ENCODE measurements around the gene TXLNB. TPM values are rescaled to one million over a fixed set of nuclear protein-coding genes. Genes with fewer than 3 reads are reported as not detected.
"Not testable (repeated sequence)": the region's sequence is repeated elsewhere in the genome, so short reads cannot be mapped to it uniquely, and the experiment has no call there.

The TXLNB gene
- total and polyA plus RNA-seq, 4 donors, result 0.10 to 3.4 (median 1.1) TPM

DNA sequence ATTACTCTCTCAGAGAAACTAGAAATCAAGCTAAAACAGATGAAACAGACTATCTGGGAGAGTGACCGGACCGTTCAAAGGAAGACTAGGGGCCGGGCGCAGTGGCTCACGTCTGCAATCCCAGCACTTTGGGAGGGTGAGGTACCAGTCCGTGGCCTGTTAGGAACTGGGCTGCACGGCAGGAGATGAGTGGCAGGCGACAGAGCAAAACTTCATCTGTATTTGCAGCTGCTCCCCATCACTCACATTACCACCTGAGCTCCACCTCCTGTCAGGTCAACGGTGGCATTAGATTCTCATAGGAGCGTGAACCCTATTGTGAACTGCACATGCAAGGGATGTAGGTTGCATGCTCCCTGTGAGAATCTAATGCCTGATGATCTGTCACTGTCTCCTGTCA, 5.4 kb downstream of the TXLNB start:
- H3K9me3 ChIP-seq (ENCODE audit: control insufficient read depth, low read length); DNase-seq; H3K4me3 ChIP-seq (ENCODE audit: low read length in 2 of 2); ATAC-seq (ENCODE audit: low FRiP score); H3K27me3 ChIP-seq (ENCODE audit: control insufficient read depth in 1 of 2, insufficient read depth in 2 of 2, low read length in 1 of 2); H3K36me3 ChIP-seq (ENCODE audit: control insufficient read depth in 1 of 2, insufficient read depth in 2 of 2, low read length in 1 of 2); H3K4me1 ChIP-seq (ENCODE audit: control insufficient read depth in 1 of 2, insufficient read depth in 2 of 2, low read length in 2 of 2); intact Hi-C loops (cut with DNase I); H3K27ac ChIP-seq (ENCODE audit: low read depth in 1 of 2, low read length in 2 of 2): not testable (repeated sequence)
- WGBS, 2 donors, result 93 to 96% methylated on average over 10 of the region's 10 CpGs

DNA sequence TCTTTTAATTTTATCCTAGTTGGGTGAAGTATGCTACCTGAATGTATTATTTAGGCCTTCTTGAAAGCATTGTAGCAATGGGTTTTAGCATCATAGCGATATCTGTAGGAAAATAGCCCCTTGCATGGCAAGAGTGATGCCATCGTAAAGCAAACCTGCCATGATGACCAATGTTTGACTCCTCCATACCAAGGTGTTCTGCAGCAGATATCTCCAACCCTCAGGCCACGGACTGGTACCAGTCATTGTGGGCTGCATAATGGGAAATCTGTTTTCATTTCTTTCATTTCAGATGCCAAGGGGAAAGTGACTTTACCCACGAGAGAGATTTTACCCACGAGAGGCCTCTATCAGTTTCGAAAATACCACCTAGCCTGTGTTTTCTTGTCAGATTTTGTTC, 6.2 kb downstream of the TXLNB start:
- H3K4me1 ChIP-seq (ENCODE audit: control insufficient read depth in 1 of 2, insufficient read depth in 2 of 2, low read length in 2 of 2), result no peaks in the 10 kb centered on the region
- no peaks in the 10 kb centered on the region for H3K9me3 ChIP-seq (ENCODE audit: control insufficient read depth, low read length)
- H3K36me3 ChIP-seq (ENCODE audit: control insufficient read depth in 1 of 2, insufficient read depth in 2 of 2, low read length in 1 of 2), result no peaks in the 10 kb centered on the region
- intact Hi-C loops (cut with DNase I), result no loop called here
- DNase-seq (no peak), ATAC-seq (ENCODE audit: low FRiP score) (no peak)
- WGBS, 2 donors, result 76 to 80% methylated on average over 6 of the region's 6 CpGs
- H3K27me3 ChIP-seq (ENCODE audit: control insufficient read depth in 1 of 2, insufficient read depth in 2 of 2, low read length in 1 of 2), result no peaks in the 10 kb centered on the region
- H3K4me3 ChIP-seq (ENCODE audit: low read length in 2 of 2), result no peak overlapping the region
- no peak overlapping the region for H3K27ac ChIP-seq (ENCODE audit: low read depth in 1 of 2, low read length in 2 of 2)

DNA sequence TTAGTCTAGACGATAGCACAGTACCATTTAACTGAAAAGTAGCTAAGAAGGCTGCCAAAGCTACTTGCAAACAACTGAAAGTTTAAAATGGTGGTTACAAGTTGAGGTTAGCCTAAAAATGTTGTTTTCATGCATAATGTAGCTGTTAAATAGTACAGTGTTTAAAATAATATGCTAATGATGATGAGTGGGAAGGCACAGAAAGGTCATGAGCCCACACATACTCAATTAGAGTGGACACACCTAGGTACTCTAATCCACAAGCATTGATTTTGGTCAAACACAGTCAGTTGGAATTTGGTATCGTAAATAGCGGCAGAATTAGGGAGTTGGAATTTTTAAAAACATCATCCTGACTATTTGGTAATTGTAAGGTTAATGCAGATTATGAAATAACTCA, 7.0 kb downstream of the TXLNB start:
- Histone ChIP-seq H3K27ac (ENCODE audit: low read depth in 1 of 2, low read length in 2 of 2) (no peak overlapping the region), H3K4me3 (ENCODE audit: low read length in 2 of 2) (no peak overlapping the region), H3K9me3 (ENCODE audit: control insufficient read depth, low read length) (no peaks in the 10 kb centered on the region), H3K27me3 (ENCODE audit: control insufficient read depth in 1 of 2, insufficient read depth in 2 of 2, low read length in 1 of 2) (no peaks in the 10 kb centered on the region), H3K4me1 (ENCODE audit: control insufficient read depth in 1 of 2, insufficient read depth in 2 of 2, low read length in 2 of 2) (no peaks in the 10 kb centered on the region), H3K36me3 (ENCODE audit: control insufficient read depth in 1 of 2, insufficient read depth in 2 of 2, low read length in 1 of 2) (no peaks in the 10 kb centered on the region)
- DNase-seq, result no peak
- 95 to 97% methylated on average over 3 of the region's 3 CpGs for WGBS, 2 donors
- intact Hi-C loops (cut with DNase I), result no loop called here
- ATAC-seq (ENCODE audit: low FRiP score), result no peak

DNA sequence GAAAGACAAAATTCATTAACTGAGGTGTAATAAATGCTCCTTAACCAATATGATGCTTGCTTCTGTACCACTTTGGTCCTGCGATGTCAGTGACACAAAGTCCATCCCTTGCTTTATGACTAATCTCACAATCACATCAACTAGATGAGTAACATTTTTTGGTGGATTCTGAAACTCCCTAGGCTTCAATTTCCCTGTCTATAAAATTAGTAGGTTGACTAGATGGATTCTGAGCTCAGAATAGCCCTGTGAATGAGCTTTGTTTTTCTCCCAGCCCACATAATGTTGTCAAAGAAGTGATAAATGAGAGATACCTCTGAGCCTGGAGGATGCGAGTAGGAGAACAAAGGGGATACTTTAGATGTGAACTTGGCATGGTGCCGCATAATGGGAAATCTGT, 9.1 kb downstream of the TXLNB start:
- ATAC-seq (ENCODE audit: low FRiP score) (no peak), DNase-seq (no peak)
- Histone ChIP-seq H3K9me3 (ENCODE audit: control insufficient read depth, low read length) (no peaks in the 10 kb centered on the region), H3K4me3 (ENCODE audit: low read length in 2 of 2) (no peak overlapping the region), H3K4me1 (ENCODE audit: control insufficient read depth in 1 of 2, insufficient read depth in 2 of 2, low read length in 2 of 2) (no peaks in the 10 kb centered on the region), H3K36me3 (ENCODE audit: control insufficient read depth in 1 of 2, insufficient read depth in 2 of 2, low read length in 1 of 2) (no peaks in the 10 kb centered on the region), H3K27me3 (ENCODE audit: control insufficient read depth in 1 of 2, insufficient read depth in 2 of 2, low read length in 1 of 2) (no peaks in the 10 kb centered on the region), H3K27ac (ENCODE audit: low read depth in 1 of 2, low read length in 2 of 2) (no peak overlapping the region)
- intact Hi-C loops (cut with DNase I), result no loop called here
- WGBS, 2 donors, result 80 to 81% methylated on average over 3 of the region's 3 CpGs

DNA sequence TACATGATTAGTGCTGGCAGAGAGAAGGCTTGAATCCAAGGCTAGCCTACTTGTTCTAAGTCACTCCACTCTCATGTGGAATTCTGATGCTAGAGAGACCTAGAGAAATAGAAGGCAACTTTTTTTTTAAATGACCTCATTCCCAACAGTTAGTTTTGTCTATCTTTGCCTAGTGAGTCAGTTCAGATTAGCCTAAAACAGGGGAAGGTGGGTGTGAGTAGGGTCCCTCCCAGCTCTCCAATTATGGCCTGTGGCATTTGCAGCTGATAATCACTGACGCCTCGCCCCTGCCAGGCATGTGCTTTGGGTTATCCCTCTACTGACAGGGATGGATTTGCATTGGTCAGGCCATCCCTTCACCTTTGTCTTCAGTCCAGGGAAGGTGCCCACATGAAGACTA, 13.6 kb downstream of the TXLNB start:
- H3K9me3 ChIP-seq (ENCODE audit: control insufficient read depth, low read length), result no peaks in the 10 kb centered on the region
- no peak overlapping the region for H3K4me3 ChIP-seq (ENCODE audit: low read length in 2 of 2)
- H3K4me1 ChIP-seq (ENCODE audit: control insufficient read depth in 1 of 2, insufficient read depth in 2 of 2, low read length in 2 of 2), result peaks cover 0 to 1% of the 10 kb centered on the region in 2 donors
- intact Hi-C loops (cut with DNase I), result no loop called here
- H3K27ac ChIP-seq (ENCODE audit: low read depth in 1 of 2, low read length in 2 of 2), result peak overlapping the region in 1 of 2 donors; percentile 79
- DNase-seq (no peak), ATAC-seq (ENCODE audit: low FRiP score) (no peak)
- H3K36me3 ChIP-seq (ENCODE audit: control insufficient read depth in 1 of 2, insufficient read depth in 2 of 2, low read length in 1 of 2), result no peaks in the 10 kb centered on the region
- WGBS, 2 donors, result 62 to 69% methylated on average over 2 of the region's 2 CpGs
- no peaks in the 10 kb centered on the region for H3K27me3 ChIP-seq (ENCODE audit: control insufficient read depth in 1 of 2, insufficient read depth in 2 of 2, low read length in 1 of 2)

DNA sequence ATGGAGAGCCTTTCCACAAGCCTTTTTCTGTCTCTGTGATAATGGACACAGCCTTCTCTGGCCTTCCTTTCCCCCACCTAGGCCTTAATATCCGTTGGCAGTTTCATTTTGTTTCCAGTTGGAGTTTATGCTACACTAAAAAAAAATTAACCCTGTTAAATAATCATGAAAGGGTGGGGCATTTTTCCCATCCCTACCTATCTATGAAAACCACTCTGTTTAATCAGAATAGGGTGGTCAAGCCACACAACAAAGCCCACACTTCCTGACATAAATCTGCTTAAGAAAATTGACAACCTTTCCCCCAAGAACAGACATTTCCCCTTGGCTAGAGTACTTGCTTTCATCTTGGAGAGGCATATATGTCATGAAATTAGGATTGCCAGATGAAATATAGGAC, 14.2 kb downstream of the TXLNB start:
- DNase-seq (no peak), ATAC-seq (ENCODE audit: low FRiP score) (no peak)
- H3K9me3 ChIP-seq (ENCODE audit: control insufficient read depth, low read length), result no peaks in the 10 kb centered on the region
- H3K27ac ChIP-seq (ENCODE audit: low read depth in 1 of 2, low read length in 2 of 2), result peak overlapping the region; percentile 21 to 95
- no peaks in the 10 kb centered on the region for H3K36me3 ChIP-seq (ENCODE audit: control insufficient read depth in 1 of 2, insufficient read depth in 2 of 2, low read length in 1 of 2)
- 3 to 7% methylated on average over 1 of the region's 1 CpG for WGBS, 2 donors
- no peaks in the 10 kb centered on the region for H3K27me3 ChIP-seq (ENCODE audit: control insufficient read depth in 1 of 2, insufficient read depth in 2 of 2, low read length in 1 of 2)
- H3K4me1 ChIP-seq (ENCODE audit: control insufficient read depth in 1 of 2, insufficient read depth in 2 of 2, low read length in 2 of 2), result peaks cover 0 to 1% of the 10 kb centered on the region in 2 donors
- intact Hi-C loops (cut with DNase I), result no loop called here
- H3K4me3 ChIP-seq (ENCODE audit: low read length in 2 of 2), result no peak overlapping the region

DNA sequence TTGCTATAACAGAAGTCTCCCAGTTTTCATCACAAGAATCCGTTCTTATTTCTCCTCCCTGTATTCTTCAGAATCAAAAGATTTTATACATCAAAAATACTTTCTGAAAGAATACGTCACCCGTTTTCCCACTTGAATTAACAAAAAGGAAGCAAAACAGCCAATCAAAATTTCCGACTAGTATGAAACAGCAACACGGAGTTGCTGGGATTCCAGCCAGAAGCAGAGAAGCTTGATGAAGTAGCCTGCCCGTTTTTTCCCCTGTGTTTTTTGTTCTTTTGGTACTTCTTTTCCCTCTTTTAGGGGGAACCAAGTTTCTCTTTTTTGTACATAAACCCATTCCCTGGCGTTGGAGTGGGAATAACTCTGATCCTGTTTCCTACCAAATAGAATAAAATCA, 14.6 kb downstream of the TXLNB start:
- DNase-seq (peak in 1 of 2 donors; percentile 68), ATAC-seq (ENCODE audit: low FRiP score) (no peak)
- Histone ChIP-seq H3K4me1 (ENCODE audit: control insufficient read depth in 1 of 2, insufficient read depth in 2 of 2, low read length in 2 of 2) (peaks cover 0 to 1% of the 10 kb centered on the region in 2 donors), H3K27ac (ENCODE audit: low read depth in 1 of 2, low read length in 2 of 2) (peak overlapping the region in 1 of 2 donors; percentile 95), H3K36me3 (ENCODE audit: control insufficient read depth in 1 of 2, insufficient read depth in 2 of 2, low read length in 1 of 2) (no peaks in the 10 kb centered on the region), H3K27me3 (ENCODE audit: control insufficient read depth in 1 of 2, insufficient read depth in 2 of 2, low read length in 1 of 2) (no peaks in the 10 kb centered on the region), H3K4me3 (ENCODE audit: low read length in 2 of 2) (peak overlapping the region in 1 of 2 donors; percentile 47), H3K9me3 (ENCODE audit: control insufficient read depth, low read length) (no peaks in the 10 kb centered on the region)
- intact Hi-C loops (cut with DNase I), result no loop called here
- 5 to 6% methylated on average over 7 of the region's 7 CpGs for whole genome bisulfite sequencing, 2 donors

DNA sequence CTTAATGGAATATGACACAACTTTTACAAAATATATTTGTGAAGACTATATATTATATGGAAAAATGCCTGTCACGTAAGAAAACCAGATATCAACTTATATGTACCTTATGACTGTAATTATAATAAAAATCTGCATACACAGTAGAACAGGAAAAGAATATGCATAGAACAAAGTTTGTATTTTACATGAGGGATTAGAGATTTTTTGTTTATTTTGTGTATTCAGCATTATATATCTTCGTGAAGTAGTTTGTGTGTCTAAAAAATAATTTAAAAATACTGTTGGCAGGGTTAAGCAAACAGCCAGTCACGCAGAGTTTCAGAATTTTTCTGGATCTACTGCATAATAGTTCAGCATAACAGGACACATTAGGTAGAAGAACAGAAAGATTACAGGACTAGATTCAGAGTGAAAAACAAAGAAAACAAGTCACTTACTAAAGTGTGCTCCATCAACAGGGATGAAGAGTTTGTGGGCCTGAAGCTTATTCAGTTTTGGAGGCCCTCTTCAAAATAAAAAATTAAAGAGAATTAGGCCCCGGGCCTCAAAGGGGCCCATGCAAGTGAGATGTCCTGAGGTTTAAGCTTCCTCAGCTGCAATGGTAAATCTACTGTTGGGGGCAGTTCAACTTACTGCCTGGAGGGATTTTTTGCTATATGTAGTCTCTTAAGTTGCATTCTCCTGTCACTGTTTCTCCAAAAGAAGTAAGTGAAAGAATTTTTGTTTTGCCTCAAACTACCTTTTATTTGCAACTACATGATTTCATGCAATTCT, 16.3 kb downstream of the TXLNB start:
- DNase-seq (no peak), ATAC-seq (ENCODE audit: low FRiP score) (no peak)
- no peaks in the 10 kb centered on the region for H3K27me3 ChIP-seq (ENCODE audit: control insufficient read depth in 1 of 2, insufficient read depth in 2 of 2, low read length in 1 of 2)
- peaks cover 0 to 1% of the 10 kb centered on the region in 2 donors for H3K4me1 ChIP-seq (ENCODE audit: control insufficient read depth in 1 of 2, insufficient read depth in 2 of 2, low read length in 2 of 2)
- 56 to 61% methylated on average over 4 of the region's 4 CpGs for WGBS, 2 donors
- H3K9me3 ChIP-seq (ENCODE audit: control insufficient read depth, low read length), result no peaks in the 10 kb centered on the region
- no peak overlapping the region for H3K4me3 ChIP-seq (ENCODE audit: low read length in 2 of 2)
- no peaks in the 10 kb centered on the region for H3K36me3 ChIP-seq (ENCODE audit: control insufficient read depth in 1 of 2, insufficient read depth in 2 of 2, low read length in 1 of 2)
- H3K27ac ChIP-seq (ENCODE audit: low read depth in 1 of 2, low read length in 2 of 2), result no peak overlapping the region
- intact Hi-C loops (cut with DNase I), result no loop called here

DNA sequence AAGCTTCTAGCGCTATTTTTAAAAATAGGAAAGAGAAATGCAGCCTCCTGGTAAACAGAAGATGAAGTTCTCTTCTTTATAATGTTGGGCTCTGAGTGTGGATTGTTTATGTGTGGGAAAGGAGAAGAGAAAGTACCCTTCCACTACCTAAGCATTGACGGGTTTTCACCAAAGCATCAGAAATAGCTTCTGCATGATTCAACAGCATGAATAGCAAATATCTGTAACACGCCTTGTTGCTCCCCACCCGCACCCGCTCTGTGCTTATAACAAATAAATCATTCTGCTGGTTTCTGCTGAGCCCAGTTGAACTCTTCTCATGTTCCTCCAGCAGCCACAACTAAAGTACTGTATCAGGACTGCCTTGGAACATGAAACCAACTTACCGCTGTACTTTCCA, 20.7 kb downstream of the TXLNB start:
- intact Hi-C loops (cut with DNase I), result no loop called here
- no peak overlapping the region for H3K27ac ChIP-seq (ENCODE audit: low read depth in 1 of 2, low read length in 2 of 2)
- H3K9me3 ChIP-seq (ENCODE audit: control insufficient read depth, low read length), result no peaks in the 10 kb centered on the region
- ATAC-seq (ENCODE audit: low FRiP score), result no peak
- H3K27me3 ChIP-seq (ENCODE audit: control insufficient read depth in 1 of 2, insufficient read depth in 2 of 2, low read length in 1 of 2), result no peaks in the 10 kb centered on the region
- no peaks in the 10 kb centered on the region for H3K36me3 ChIP-seq (ENCODE audit: control insufficient read depth in 1 of 2, insufficient read depth in 2 of 2, low read length in 1 of 2)
- WGBS, 2 donors, result 65 to 88% methylated on average over 6 of the region's 6 CpGs
- DNase-seq, result no peak
- no peak overlapping the region for H3K4me3 ChIP-seq (ENCODE audit: low read length in 2 of 2)
- H3K4me1 ChIP-seq (ENCODE audit: control insufficient read depth in 1 of 2, insufficient read depth in 2 of 2, low read length in 2 of 2), result no peaks in the 10 kb centered on the region

Data from aorta (tissue), 5 donors.